GM18858 (cell line): Measurements from ENCODE around the gene KRTAP10-8.
"Not testable (repeated sequence)": the region's sequence is repeated elsewhere in the genome, so short reads cannot be mapped to it uniquely, and the experiment has no call there.

Experiments
- ATAC-seq: cut with Tn5 transposase; IDR thresholded peaks from one replicate; pipeline ENCODE4 v1.9.1; 2021; ENCODE audit not compliant: unreplicated experiment

The KRTAP10-8 gene

GRCh38 chr21:44616591-44616926 lies 4.7 kb downstream of the KRTAP10-8 start:
- no peak for ATAC-seq

- no peak for ATAC-seq
Observed at GRCh38 chr21:44617071-44617501, 5.2 kb downstream of the KRTAP10-8 start.

- no peak for ATAC-seq
Observed at GRCh38 chr21:44618504-44618903, 6.6 kb downstream of the KRTAP10-8 start.

GRCh38 chr21:44618909-44619308 lies 7.0 kb downstream of the KRTAP10-8 start:
- ATAC-seq = no peak

- ATAC-seq = no peak
Observed at GRCh38 chr21:44619886-44620285, 8.0 kb downstream of the KRTAP10-8 start.

GRCh38 chr21:44623575-44623974 lies 11.7 kb downstream of the KRTAP10-8 start:
- ATAC-seq = no peak

DNA sequence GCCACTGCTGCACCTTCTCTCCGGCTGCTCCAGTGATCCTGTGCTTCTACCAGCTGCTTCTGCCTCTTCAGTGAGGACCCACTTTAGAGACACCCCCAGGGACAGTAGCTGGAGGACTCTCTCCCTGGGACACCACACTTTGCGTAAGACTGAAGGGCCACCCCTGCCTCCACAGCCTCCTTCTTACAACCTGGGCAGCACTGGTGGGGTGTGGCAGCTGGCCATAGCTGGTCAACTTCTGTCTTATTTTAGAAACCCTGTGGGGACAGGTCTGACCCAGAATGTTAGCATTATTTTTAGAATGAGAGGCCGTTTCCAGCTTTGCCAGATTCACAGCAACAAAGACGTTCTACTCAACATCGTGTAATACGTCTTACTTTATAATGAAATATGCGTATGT lies 13.9 kb downstream of the KRTAP10-8 start:
- ATAC-seq = no peak

GRCh38 chr21:44626262-44626661 lies 14.4 kb downstream of the KRTAP10-8 start:
- no peak for ATAC-seq

DNA sequence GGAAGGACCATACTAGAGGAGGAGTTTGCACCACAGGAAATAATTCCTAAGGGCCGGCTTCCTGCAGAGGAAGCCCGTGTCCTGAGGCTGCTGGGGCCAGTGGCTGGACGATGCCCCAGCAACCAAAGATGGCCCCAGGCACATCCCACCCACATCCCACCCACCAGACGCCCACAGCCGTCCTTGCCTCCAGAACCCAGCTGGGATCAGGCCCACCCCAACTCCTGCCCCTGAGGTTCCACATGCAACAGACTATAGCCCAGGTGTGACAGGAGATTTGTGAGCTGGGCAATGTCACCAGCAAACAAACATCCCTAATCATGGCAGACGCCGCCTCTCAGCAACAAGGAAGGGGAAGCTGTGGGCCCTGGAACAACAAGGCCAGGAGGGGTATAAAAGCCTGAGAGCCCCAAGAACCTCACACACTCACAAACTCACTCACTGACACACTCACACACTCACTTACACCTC lies 14.8 kb downstream of the KRTAP10-8 start, which contains the start of gene KRTAP10-9:
Gene KRTAP10-9 (plus strand): TSS at position 421 of the 471 bp plus-strand sequence. CDS start 79 bp downstream, outside the sequence.
- ATAC-seq = no peak

GRCh38 chr21:44627181-44627822 lies 15.4 kb downstream of the KRTAP10-8 start:
- ATAC-seq = not testable (repeated sequence)

DNA sequence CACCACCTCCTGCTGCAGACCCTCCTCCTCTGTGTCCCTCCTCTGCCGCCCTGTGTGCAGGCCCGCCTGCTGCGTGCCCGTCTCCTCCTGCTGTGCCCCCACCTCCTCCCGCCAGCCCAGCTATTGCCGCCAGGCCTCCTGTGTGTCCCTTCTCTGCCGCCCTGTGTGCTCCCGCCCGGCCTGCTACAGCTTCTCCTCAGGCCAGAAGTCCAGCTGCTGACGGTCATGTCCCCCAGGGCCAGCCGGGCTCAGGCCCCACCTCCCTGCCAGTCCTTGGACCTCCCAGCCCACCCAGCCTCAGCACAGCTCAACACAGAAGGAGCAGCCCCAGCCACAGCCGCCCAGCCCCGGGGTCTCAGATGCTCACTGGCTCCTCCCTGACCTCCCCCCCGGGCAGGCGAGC lies 16.0 kb downstream of the KRTAP10-8 start:
- not testable (repeated sequence) for ATAC-seq

- ATAC-seq = no peak
Observed at GRCh38 chr21:44628707-44629391, 17.0 kb downstream of the KRTAP10-8 start.

- no peak for ATAC-seq
Observed at GRCh38 chr21:44630440-44630839, 18.6 kb downstream of the KRTAP10-8 start.

DNA sequence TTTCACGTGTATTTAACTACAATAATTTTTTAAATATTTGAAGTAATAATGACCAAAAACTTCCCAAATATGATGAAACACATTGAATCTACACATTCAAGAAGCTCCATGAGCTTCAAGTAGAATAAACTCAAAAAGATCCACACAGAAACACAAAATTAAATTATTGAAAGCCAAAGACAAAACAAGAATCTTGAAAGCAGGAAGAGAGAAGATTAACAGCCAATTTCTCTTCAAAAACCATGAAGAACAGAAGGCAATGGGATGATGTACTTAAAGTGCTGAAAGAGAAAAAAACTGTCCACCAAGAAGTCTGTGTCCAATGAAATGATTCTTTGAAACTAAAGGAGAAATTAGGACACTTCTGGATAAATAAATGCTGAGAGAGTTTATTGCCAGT lies 20.2 kb downstream of the KRTAP10-8 start:
- ATAC-seq = no peak

DNA sequence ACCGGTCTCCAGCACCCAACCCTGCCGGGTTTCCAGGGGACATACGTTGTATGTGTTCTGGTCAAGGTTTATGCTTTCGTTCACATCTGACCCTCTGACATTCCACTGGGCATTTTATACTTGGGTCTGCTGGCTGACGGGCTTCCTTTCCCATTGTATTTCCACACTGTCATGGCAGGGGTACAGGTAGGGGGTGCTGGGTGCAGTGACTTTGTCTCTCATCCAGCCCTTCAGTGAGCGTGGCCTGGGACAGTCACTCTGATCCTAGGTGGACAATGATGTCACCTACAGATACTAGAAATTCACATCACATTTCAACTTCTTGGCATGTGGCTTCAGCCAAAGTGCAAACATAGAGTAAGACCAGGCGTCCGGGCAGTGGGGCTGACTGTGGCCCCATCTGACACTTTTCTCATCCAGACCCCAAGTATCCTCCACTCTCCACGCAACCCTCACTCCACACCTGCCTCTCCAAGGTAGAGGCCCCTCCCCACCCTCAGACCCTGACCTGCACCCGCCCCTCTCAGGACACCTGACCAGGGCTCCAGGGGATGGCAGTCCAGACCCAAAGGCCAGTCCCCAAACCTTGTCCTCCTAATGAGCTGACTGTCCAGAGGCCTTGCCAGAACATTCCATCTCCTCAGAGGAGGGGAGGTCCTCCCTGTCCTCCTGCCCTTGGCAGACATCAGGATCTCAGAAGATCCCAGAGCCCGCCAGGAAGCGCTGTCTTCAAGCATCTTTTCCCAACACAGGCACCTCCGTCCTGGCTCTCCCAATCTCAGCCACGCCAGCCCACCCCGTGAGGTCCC lies 24.5 kb downstream of the KRTAP10-8 start:
- no peak for ATAC-seq

- ATAC-seq = no peak
Observed at GRCh38 chr21:44637018-44637850, 25.4 kb downstream of the KRTAP10-8 start, which contains the start of gene KRTAP10-10. KRTAP10-10 (plus strand) TSS chr21:44637356; CDS start chr21:44637418, 62 bp downstream.

- not testable (repeated sequence) for ATAC-seq
Observed at GRCh38 chr21:44637851-44638348, 26.0 kb downstream of the KRTAP10-8 start.

- ATAC-seq = not testable (repeated sequence)
Observed at GRCh38 chr21:44638506-44639330, 26.8 kb downstream of the KRTAP10-8 start.

DNA sequence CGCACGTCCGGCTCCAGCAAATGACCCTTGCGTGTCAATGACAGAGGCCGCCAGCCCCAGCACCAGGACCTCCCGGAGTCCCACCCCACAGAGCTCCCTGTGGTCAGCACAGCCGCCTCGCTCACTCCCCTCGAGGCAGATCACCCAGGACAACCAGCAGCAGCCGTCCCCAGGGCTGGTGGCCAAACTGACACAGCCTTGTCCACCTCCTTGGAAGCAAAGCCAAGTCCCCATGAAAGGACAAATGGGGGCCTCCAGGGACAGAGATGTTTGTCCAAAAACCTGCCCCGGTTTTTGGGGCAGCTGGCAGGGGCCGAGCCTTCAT lies 27.4 kb downstream of the KRTAP10-8 start:
- ATAC-seq = no peak

DNA sequence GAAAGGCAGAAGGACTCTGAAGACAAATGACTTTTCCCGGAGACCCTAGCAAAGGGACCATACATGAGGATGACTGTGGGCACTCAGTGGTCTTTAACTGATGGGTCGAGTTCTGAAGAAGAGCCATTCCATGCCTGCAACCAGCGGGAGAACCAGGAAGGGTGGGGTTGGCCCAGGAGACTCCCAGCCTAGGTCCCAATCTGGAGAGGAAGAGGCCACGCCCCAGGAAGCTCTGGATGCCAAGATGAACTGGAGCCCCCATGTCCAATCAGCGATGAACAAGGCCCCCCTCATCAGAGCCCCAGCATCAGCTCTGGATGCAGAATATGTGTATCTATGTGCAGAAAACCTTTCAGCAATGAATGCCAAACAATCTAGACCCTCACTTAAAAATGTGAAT lies 28.9 kb downstream of the KRTAP10-8 start:
- ATAC-seq = no peak
